Lower leg skin (tissue), 3 donors: Measurements from ENCODE around the gene ATOH8.

Experiments
- CTCF ChIP-seq, 3 donors: fragments of 450-650 bp; IDR thresholded peaks; one replicate each; pipeline ENCODE4 v1.5.1; 2016; ENCODE audit warnings: antibody characterized with exemption in 3 of 3, mild to moderate bottlenecking in 3 of 3, moderate library complexity in 2 of 3
- POLR2A ChIP-seq, 2 donors: fragments of 450-650 bp; IDR thresholded peaks; one replicate each; pipeline ENCODE4 v1.6.1; 2016 to 2017; ENCODE audit warnings: antibody characterized with exemption in 2 of 2, mild to moderate bottlenecking in 1 of 2, moderate library complexity in 1 of 2

- TF ChIP-seq CTCF (IDR thresholded peaks at IDR 0.05) = no peak
- TF ChIP-seq POLR2A (IDR thresholded peaks at IDR 0.05) = no peak
These were observed 5.6 kb upstream of the ATOH8 start for GRCh38 chr2:85748039-85748734.
